ENCODE measurements around the gene ZNF532. TPM values are rescaled to one million over a fixed set of nuclear protein-coding genes. Genes with fewer than 3 reads are reported as not detected.
A peak's percentile ranks its signal among the peaks of the same experiment; 100 is the strongest.

The ZNF532 gene
- total RNA-seq, 2 donors from 2014 or later: 12.9 to 17.7 TPM

GRCh38 chr18:58866066-58866772 is 1.5 kb downstream of the ZNF532 start:
- H3K9me3 ChIP-seq (ENCODE audit: control insufficient read depth, low read length, poor library complexity, severe bottlenecking): no peaks in the 10 kb centered on the region
- DNase-seq (no peak), ATAC-seq (no peak)
- Mint-ChIP-seq H3K36me3 (ENCODE audit: low read depth) (peaks cover 3% of the 10 kb centered on the region), H3K4me1 (peaks cover 14% of the 10 kb centered on the region), H3K27ac (no peak overlapping the region), H3K4me3 (no peak overlapping the region), H3K27me3 (peaks cover 67% of the 10 kb centered on the region)

DNA sequence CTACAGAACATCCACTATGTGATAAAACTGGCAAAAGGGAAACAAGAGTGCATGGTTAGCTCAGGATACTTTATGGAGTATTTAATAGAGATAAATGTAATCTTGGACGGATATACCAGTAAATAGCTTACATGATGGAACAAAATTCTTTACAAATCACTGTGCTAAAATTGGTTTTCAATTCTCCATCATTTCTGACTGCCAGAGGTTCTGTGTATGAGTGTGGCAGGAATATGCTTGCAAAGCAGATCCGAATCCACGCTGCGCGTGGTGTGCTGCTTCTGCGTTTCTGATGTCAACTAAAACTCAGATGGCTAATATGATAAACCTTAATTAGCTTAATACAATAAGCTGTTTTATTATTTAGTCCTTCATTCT is 2.1 kb downstream of the ZNF532 start:
- H3K27ac Mint-ChIP-seq: no peak overlapping the region

DNA sequence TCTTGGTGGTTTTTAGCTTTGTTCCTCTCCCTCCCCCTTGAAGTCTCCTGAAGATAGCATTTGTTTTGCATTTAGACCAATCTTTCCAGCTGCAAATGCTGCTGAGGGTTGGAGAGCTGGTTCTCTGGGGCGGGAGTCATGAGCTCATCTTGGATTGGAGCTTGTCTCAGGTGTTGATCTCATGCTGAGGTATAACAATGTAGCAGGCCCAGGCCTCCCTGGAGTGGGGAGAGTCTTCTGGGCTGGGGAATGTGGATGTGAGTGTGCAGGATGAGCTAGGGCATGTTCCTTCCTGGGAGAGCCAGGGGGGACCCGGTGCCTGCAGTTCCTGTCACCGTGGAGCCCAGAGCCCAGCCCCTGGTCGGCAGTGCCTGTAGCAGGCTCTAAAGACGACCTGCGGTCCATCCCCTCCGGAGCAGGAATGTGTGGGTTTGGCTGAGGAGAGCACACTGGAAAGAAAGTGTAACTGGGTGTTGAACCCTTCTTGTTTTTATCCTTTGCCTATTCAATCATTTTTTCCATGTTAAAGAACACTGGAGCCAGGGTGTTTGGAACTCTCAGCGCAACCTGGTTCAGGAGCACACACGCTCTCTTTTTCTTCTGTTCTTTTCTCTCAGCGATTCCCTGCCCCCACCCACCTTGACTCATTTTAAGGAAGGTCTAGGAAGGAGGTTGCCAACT is 2.7 kb downstream of the ZNF532 start:
- no peak for ATAC-seq
- no peak for DNase-seq
- no peak overlapping the region for H3K4me3 Mint-ChIP-seq

More for the DNA sequence above, 2.1 kb downstream of the ZNF532 start:
- ATAC-seq: no peak
- Mint-ChIP-seq H3K4me3 (no peak overlapping the region), H3K4me1 (peaks cover 14% of the 10 kb centered on the region), H3K36me3 (ENCODE audit: low read depth) (peaks cover 3% of the 10 kb centered on the region), H3K27me3 (peaks cover 67% of the 10 kb centered on the region)
- H3K9me3 ChIP-seq (ENCODE audit: control insufficient read depth, low read length, poor library complexity, severe bottlenecking): no peaks in the 10 kb centered on the region
- DNase-seq: no peak

DNA sequence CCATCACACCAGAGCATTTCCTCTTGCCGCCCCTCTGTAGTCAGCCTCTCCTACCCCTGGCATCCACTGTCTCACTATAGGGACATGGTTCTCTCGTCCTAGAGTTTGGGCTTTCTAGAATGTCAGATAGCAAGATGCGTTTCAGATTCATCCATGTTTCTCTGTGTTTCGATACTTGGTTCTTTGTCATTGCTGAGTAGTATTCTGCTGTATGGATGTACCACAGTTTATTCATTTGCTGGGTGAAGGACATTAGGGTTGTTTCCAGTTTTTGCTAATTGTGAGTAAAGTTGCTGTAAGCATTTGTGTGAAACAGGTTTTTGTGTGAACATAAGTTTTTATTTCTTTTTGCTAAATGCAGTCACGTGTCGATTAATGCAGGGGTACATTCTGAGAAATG is 3.8 kb downstream of the ZNF532 start:
- DNase-seq: no peak
- ATAC-seq: no peak
- peaks cover 73% of the 10 kb centered on the region for H3K27me3 Mint-ChIP-seq
- H3K4me1 Mint-ChIP-seq: peaks cover 10% of the 10 kb centered on the region
- no peak overlapping the region for H3K27ac Mint-ChIP-seq
- H3K4me3 Mint-ChIP-seq: no peak overlapping the region
- no peaks in the 10 kb centered on the region for H3K9me3 ChIP-seq (ENCODE audit: control insufficient read depth, low read length, poor library complexity, severe bottlenecking)
- H3K36me3 Mint-ChIP-seq (ENCODE audit: low read depth): peaks cover 3% of the 10 kb centered on the region

More for the DNA sequence above, 2.7 kb downstream of the ZNF532 start:
- Mint-ChIP-seq H3K27ac (no peak overlapping the region), H3K4me1 (peaks cover 14% of the 10 kb centered on the region), H3K27me3 (peaks cover 71% of the 10 kb centered on the region), H3K36me3 (ENCODE audit: low read depth) (peaks cover 3% of the 10 kb centered on the region)
- no peaks in the 10 kb centered on the region for H3K9me3 ChIP-seq (ENCODE audit: control insufficient read depth, low read length, poor library complexity, severe bottlenecking)

GRCh38 chr18:58870130-58870529 is 5.5 kb downstream of the ZNF532 start:
- H3K27me3 Mint-ChIP-seq: peaks cover 65% of the 10 kb centered on the region
- no peak overlapping the region for H3K4me3 Mint-ChIP-seq
- no peak for ATAC-seq
- no peak overlapping the region for H3K27ac Mint-ChIP-seq
- no peaks in the 10 kb centered on the region for H3K9me3 ChIP-seq (ENCODE audit: control insufficient read depth, low read length, poor library complexity, severe bottlenecking)
- DNase-seq: no peak
- H3K36me3 Mint-ChIP-seq (ENCODE audit: low read depth): peaks cover 3% of the 10 kb centered on the region
- peaks cover 2% of the 10 kb centered on the region for H3K4me1 Mint-ChIP-seq

DNA sequence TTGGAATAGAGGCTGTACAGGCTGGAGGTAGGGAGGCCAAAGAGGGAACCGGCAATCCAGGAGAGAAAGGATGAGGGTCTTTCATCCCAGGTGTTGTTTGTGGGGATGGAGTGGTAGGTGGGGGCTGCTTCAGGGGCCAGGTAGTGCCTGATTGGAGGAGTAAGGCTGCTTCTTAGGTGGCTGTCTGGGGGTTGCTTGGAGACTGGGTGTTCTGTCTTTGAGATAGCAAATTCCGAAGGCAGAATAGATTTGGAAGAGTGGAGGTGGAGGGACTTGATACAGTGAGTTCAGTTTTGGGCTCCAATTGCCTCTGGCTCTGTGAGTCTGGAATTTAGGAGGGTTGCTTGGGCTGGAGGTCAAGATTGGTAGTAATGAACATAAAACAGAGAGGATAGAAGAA is 5.9 kb downstream of the ZNF532 start:
- DNase-seq (no peak), ATAC-seq (no peak)
- Mint-ChIP-seq H3K27ac (peak overlapping the region; percentile 21), H3K27me3 (peaks cover 60% of the 10 kb centered on the region), H3K4me1 (peaks cover 2% of the 10 kb centered on the region), H3K36me3 (ENCODE audit: low read depth) (peaks cover 3% of the 10 kb centered on the region), H3K4me3 (no peak overlapping the region)
- no peaks in the 10 kb centered on the region for H3K9me3 ChIP-seq (ENCODE audit: control insufficient read depth, low read length, poor library complexity, severe bottlenecking)

- DNase-seq (no peak), ATAC-seq (no peak)
These were observed 7.1 kb downstream of the ZNF532 start for GRCh38 chr18:58871514-58872420.

DNA sequence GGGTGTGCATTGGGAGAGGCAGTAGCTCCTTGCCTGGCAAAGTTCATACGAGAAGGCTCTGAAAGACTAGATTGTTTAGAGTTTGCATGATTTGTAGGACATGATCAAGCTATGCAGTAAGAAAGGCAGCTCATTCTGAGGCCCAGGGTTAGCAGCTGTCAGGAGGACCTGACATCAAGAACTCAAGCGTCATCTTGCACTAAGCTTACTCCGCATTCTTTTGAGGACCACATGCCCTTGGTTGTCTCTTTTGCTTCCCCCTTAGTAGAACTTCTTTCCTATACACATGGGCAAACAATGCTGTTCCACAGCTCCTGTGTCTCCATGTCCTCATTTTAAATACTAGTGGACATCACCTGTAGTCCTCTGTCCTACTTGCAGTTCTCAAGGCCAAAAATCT is 14.0 kb downstream of the ZNF532 start:
- Mint-ChIP-seq H3K4me3 (no peak overlapping the region), H3K27me3 (peaks cover 21% of the 10 kb centered on the region), H3K27ac (no peak overlapping the region), H3K4me1 (peaks cover 4% of the 10 kb centered on the region), H3K36me3 (ENCODE audit: low read depth) (peaks cover 5% of the 10 kb centered on the region)
- DNase-seq: no peak
- peaks cover 3% of the 10 kb centered on the region for H3K9me3 ChIP-seq (ENCODE audit: control insufficient read depth, low read length, poor library complexity, severe bottlenecking)
- no peak for ATAC-seq

More at GRCh38 chr18:58871514-58872420, 7.1 kb downstream of the ZNF532 start:
- Mint-ChIP-seq H3K36me3 (ENCODE audit: low read depth) (no peaks in the 10 kb centered on the region), H3K27me3 (peaks cover 56% of the 10 kb centered on the region), H3K4me3 (no peak overlapping the region), H3K27ac (no peak overlapping the region), H3K4me1 (peaks cover 2% of the 10 kb centered on the region)
- H3K9me3 ChIP-seq (ENCODE audit: control insufficient read depth, low read length, poor library complexity, severe bottlenecking): no peaks in the 10 kb centered on the region

DNA sequence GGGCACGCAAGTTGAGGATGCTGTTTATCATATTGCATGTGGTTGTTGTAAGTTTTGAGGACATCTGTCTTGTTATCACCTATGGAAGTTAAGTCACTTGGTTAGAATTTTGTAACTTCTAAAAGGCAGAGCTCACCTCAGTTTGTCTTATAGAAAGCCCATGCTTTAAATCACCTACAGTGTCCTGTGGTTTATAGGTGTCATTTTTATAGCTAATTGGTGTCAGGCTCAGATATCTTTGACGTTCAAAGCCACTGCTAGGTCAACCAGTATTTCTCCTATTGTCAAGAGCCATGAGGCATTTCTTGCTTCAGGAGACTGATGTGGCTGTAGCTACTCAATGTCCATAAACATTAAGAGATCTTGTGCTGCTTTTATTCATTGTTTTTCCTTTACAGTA is 16.8 kb downstream of the ZNF532 start:
- H3K27ac Mint-ChIP-seq: no peak overlapping the region
- DNase-seq: no peak
- H3K27me3 Mint-ChIP-seq: peaks cover 16% of the 10 kb centered on the region
- peaks cover 4% of the 10 kb centered on the region for H3K4me1 Mint-ChIP-seq
- ATAC-seq: no peak
- H3K4me3 Mint-ChIP-seq: no peak overlapping the region
- peaks cover 5% of the 10 kb centered on the region for H3K36me3 Mint-ChIP-seq (ENCODE audit: low read depth)
- peaks cover 3% of the 10 kb centered on the region for H3K9me3 ChIP-seq (ENCODE audit: control insufficient read depth, low read length, poor library complexity, severe bottlenecking)

GRCh38 chr18:58882044-58882443 is 17.4 kb downstream of the ZNF532 start:
- H3K9me3 ChIP-seq (ENCODE audit: control insufficient read depth, low read length, poor library complexity, severe bottlenecking): peaks cover 2% of the 10 kb centered on the region
- no peak overlapping the region for H3K27ac Mint-ChIP-seq
- no peak for ATAC-seq
- peaks cover 5% of the 10 kb centered on the region for H3K4me1 Mint-ChIP-seq
- H3K4me3 Mint-ChIP-seq: no peak overlapping the region
- no peak for DNase-seq
- peaks cover 5% of the 10 kb centered on the region for H3K36me3 Mint-ChIP-seq (ENCODE audit: low read depth)
- peaks cover 13% of the 10 kb centered on the region for H3K27me3 Mint-ChIP-seq

DNA sequence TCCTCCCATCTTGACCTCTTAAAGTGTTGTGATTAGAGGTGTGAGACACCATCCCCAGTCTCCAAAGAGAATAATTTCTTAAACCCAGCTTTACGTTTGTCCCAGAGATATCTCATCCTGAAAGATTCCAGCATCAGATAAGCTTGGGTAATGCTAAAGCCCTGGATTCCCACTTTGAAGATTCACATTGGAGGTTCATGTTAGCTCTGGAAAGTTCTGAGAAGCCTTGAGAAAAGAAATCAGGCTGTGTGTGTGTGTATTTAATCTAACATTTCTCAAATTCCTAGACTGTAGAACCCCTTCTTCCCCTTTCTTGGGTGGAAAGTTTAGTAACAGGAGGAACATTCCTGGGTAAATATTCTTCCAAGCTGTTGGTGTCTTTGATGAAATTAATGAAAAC is 18.0 kb downstream of the ZNF532 start:
- H3K9me3 ChIP-seq (ENCODE audit: control insufficient read depth, low read length, poor library complexity, severe bottlenecking): no peaks in the 10 kb centered on the region
- H3K27ac Mint-ChIP-seq: no peak overlapping the region
- no peak for ATAC-seq
- peaks cover 11% of the 10 kb centered on the region for H3K4me1 Mint-ChIP-seq
- DNase-seq: no peak
- H3K27me3 Mint-ChIP-seq: peaks cover 18% of the 10 kb centered on the region
- H3K4me3 Mint-ChIP-seq: no peak overlapping the region
- H3K36me3 Mint-ChIP-seq (ENCODE audit: low read depth): peaks cover 5% of the 10 kb centered on the region

- Mint-ChIP-seq H3K4me3 (no peak overlapping the region), H3K27ac (no peak overlapping the region), H3K36me3 (ENCODE audit: low read depth) (peaks cover 4% of the 10 kb centered on the region), H3K4me1 (peaks cover 10% of the 10 kb centered on the region), H3K27me3 (peaks cover 22% of the 10 kb centered on the region)
- H3K9me3 ChIP-seq (ENCODE audit: control insufficient read depth, low read length, poor library complexity, severe bottlenecking): no peaks in the 10 kb centered on the region
- DNase-seq: no peak
- ATAC-seq: no peak
These were observed 20.0 kb downstream of the ZNF532 start for GRCh38 chr18:58884680-58885079.

- no peak overlapping the region for H3K4me3 Mint-ChIP-seq
- DNase-seq (no peak), ATAC-seq (no peak)
- no peak overlapping the region for H3K27ac Mint-ChIP-seq
- H3K27me3 Mint-ChIP-seq: peaks cover 22% of the 10 kb centered on the region
- no peaks in the 10 kb centered on the region for H3K9me3 ChIP-seq (ENCODE audit: control insufficient read depth, low read length, poor library complexity, severe bottlenecking)
- peaks cover 8% of the 10 kb centered on the region for H3K4me1 Mint-ChIP-seq
- H3K36me3 Mint-ChIP-seq (ENCODE audit: low read depth): no peaks in the 10 kb centered on the region
These were observed 21.8 kb downstream of the ZNF532 start for GRCh38 chr18:58886431-58886830.
